PC-9 (cell line): ENCODE measurements around the gene DDX17. TPM values are rescaled to one million over a fixed set of nuclear protein-coding genes. Genes with fewer than 3 reads are reported as not detected.

Experiments
- BruUV-seq: library from RNA; stranded (reverse); fragments of 400-500 nt; replicated peaks from 2 replicates; lab custom pipeline; 2021; lab: Mats Ljungman, UMichigan
- CTCF ChIA-PET: fragments of 300-600 bp; sonication (Branson Sonifier 250); formaldehyde crosslinking; loops from one replicate; lab custom pipeline; 2022; ENCODE audit warnings: antibody characterized with exemption; lab: Charles Lee
- POLR2A ChIA-PET: fragments of 300-600 bp; sonication (Branson Sonifier 250); formaldehyde crosslinking; loops from one replicate; lab custom pipeline; 2022; ENCODE audit warnings: antibody characterized with exemption; ENCODE audit not compliant: unreplicated experiment; lab: Charles Lee
- DNase-seq, 2 experiments: peaks; one replicate each; pipeline versions ENCODE4 v3.0.0 to v3.0.0-alpha.2; 2015 to 2022; ENCODE audit warnings: mixed read lengths in 1 of 2
- H2AFZ ChIP-seq: fragments of 200-600 bp; sonication (generic); 2 replicates; pipeline ENCODE4 v1.8.1; 2017; ENCODE audit warnings: antibody characterized with exemption
- H3F3A ChIP-seq: fragments of 200-600 bp; sonication (generic); 2 replicates; pipeline ENCODE4 v1.8.1; 2017; ENCODE audit warnings: antibody characterized with exemption, mild to moderate bottlenecking, low read depth; ENCODE audit not compliant: insufficient read depth
- H3K27ac ChIP-seq: fragments of 200-600 bp; sonication (generic); 2 replicates; pipeline ENCODE4 v1.6.1; 2016; ENCODE audit warnings: mixed run types
- H3K27me3 ChIP-seq: fragments of 200-600 bp; sonication (generic); 2 replicates; pipeline ENCODE4 v1.6.1; 2016; ENCODE audit warnings: low read depth, mixed run types; ENCODE audit not compliant: insufficient read depth
- H3K36me3 ChIP-seq: fragments of 200-600 bp; sonication (generic); 2 replicates; pipeline ENCODE4 v1.6.1; 2016; ENCODE audit warnings: low read depth, mixed run types
- H3K4me1 ChIP-seq: fragments of 200-600 bp; sonication (generic); replicated peaks from 2 replicates; pipeline ENCODE4 v1.6.1; 2016; ENCODE audit warnings: mixed run types; ENCODE audit not compliant: insufficient read depth
- H3K4me2 ChIP-seq: fragments of 200-600 bp; sonication (generic); 2 replicates; pipeline ENCODE4 v1.6.1; 2017; ENCODE audit warnings: mixed run types
- H3K4me3 ChIP-seq: fragments of 200-600 bp; sonication (generic); 2 replicates; pipeline ENCODE4 v1.6.1; 2016; ENCODE audit warnings: mixed run types
- H3K79me2 ChIP-seq: fragments of 200-600 bp; sonication (generic); 2 replicates; pipeline ENCODE4 v1.6.1; 2017; ENCODE audit warnings: low read depth, mixed run types
- H3K9me2 ChIP-seq: fragments of 200-600 bp; sonication (generic); 2 replicates; pipeline ENCODE4 v1.8.1; 2017; ENCODE audit warnings: mild to moderate bottlenecking; ENCODE audit not compliant: insufficient read depth
- H3K9me3 ChIP-seq: fragments of 200-600 bp; sonication (generic); 2 replicates; pipeline ENCODE4 v1.8.1; 2016; ENCODE audit warnings: low read depth; ENCODE audit not compliant: insufficient read depth
- H4K20me1 ChIP-seq: fragments of 200-600 bp; sonication (generic); 2 replicates; pipeline ENCODE4 v1.8.1; 2017; ENCODE audit not compliant: insufficient read depth
- CTCF ChIP-seq: fragments of 200-600 bp; sonication (generic); conservative IDR thresholded peaks from 2 replicates; pipeline ENCODE4 v1.6.1; 2017; ENCODE audit warnings: mixed run types, antibody characterized with exemption, mild to moderate bottlenecking, moderate library complexity
- EZH2 ChIP-seq: fragments of 200-600 bp; sonication (generic); IDR thresholded peaks from 2 replicates; pipeline ENCODE4 v1.8.0; 2017; ENCODE audit warnings: antibody characterized with exemption, low read depth
- intact Hi-C: fragments of 100-400 bp; cut with micrococcal nuclease; formaldehyde crosslinking; loops from one replicate; pipeline ENCODE4 v1.10.0; 2022; ENCODE audit not compliant: unreplicated experiment
- total RNA-seq: library from RNA; stranded (reverse); gene quantifications from 2 replicates; pipeline ENCODE4 v1.2.3, GENCODE V29; 2021

DDX17 gene
- total RNA-seq, 1 experiment from 2014 or later = 511 TPM

GRCh38 chr22:38484244-38484643 lies 21.9 kb downstream of the DDX17 start:
- Histone ChIP-seq H3K9me3 (no peaks in the 10 kb centered on the region), H3F3A (peaks cover 93% of the 10 kb centered on the region), H3K27me3 (no peaks in the 10 kb centered on the region), H3K4me1 (no peaks in the 10 kb centered on the region), H3K4me3 (no peak overlapping the region), H3K9me2 (no peaks in the 10 kb centered on the region), H2AFZ (no peak overlapping the region), H3K4me2 (no peak overlapping the region), H3K79me2 (no peaks in the 10 kb centered on the region), H4K20me1 (peaks cover 67% of the 10 kb centered on the region), H3K27ac (no peak overlapping the region), H3K36me3 (peaks cover 77% of the 10 kb centered on the region)
- ChIA-PET CTCF (interaction anchor here (0.8 kb wide), 1 partner anchor 366 kb away, joined by 8 read pairs; no protein-coding TSS in a partner anchor), POLR2A (interaction anchor here (0.6 kb wide), 1 partner anchor 248 kb away, joined by 3 read pairs; no protein-coding TSS in a partner anchor)
- no peak for DNase-seq
- TF ChIP-seq CTCF (no peak), EZH2 (no peak)
- TSS peak; percentile 0 for BruUV-seq
- intact Hi-C loops = no loop called here

GRCh38 chr22:38482662-38483308 lies 23.3 kb downstream of the DDX17 start:
- DNase-seq = peak in 1 of 2 experiments; percentile 36
- intact Hi-C loops = no loop called here
- peaks cover 54% of the 10 kb centered on the region for H4K20me1 ChIP-seq
- H3F3A ChIP-seq = peaks cover 84% of the 10 kb centered on the region
- no peak overlapping the region for H3K27ac ChIP-seq
- no peak overlapping the region for H3K4me3 ChIP-seq
- POLR2A ChIA-PET = interaction anchor here (0.6 kb wide), 1 partner anchor 201 kb away, joined by 10 read pairs; no protein-coding TSS in a partner anchor
- no peaks in the 10 kb centered on the region for H3K27me3 ChIP-seq
- H3K9me3 ChIP-seq = no peaks in the 10 kb centered on the region
- no peak overlapping the region for H2AFZ ChIP-seq
- H3K4me1 ChIP-seq = no peaks in the 10 kb centered on the region
- no TSS peak for BruUV-seq
- CTCF ChIA-PET = no interaction called here
- H3K79me2 ChIP-seq = no peaks in the 10 kb centered on the region
- no peak overlapping the region for H3K4me2 ChIP-seq
- no peaks in the 10 kb centered on the region for H3K9me2 ChIP-seq
- TF ChIP-seq EZH2 = no peak
- no peak for TF ChIP-seq CTCF
- H3K36me3 ChIP-seq = peaks cover 63% of the 10 kb centered on the region

GRCh38 chr22:38481871-38482332 lies 24.2 kb downstream of the DDX17 start:
- BruUV-seq = no TSS peak
- Histone ChIP-seq H3K36me3 (peaks cover 54% of the 10 kb centered on the region), H3K27me3 (no peaks in the 10 kb centered on the region), H3K9me2 (no peaks in the 10 kb centered on the region), H2AFZ (no peak overlapping the region), H3K9me3 (no peaks in the 10 kb centered on the region), H3K4me1 (no peaks in the 10 kb centered on the region), H3K79me2 (no peaks in the 10 kb centered on the region), H3K4me2 (no peak overlapping the region), H3K4me3 (no peak overlapping the region), H3K27ac (no peak overlapping the region), H3F3A (peaks cover 78% of the 10 kb centered on the region), H4K20me1 (peaks cover 45% of the 10 kb centered on the region)
- POLR2A ChIA-PET = interaction anchor here (0.5 to 0.6 kb wide), 2 partner anchors 202 to 1186 kb away, joined by 3 to 10 read pairs; no protein-coding TSS in a partner anchor
- intact Hi-C loops = no loop called here
- CTCF ChIA-PET = interaction anchor here (1.0 kb wide), 1 partner anchor 430 kb away, joined by 3 read pairs; no protein-coding TSS in a partner anchor
- TF ChIP-seq EZH2 (no peak), CTCF (no peak)
- no peak for DNase-seq
